OCI-M2 (cell line): ENCODE measurements around the gene CAPNS1.

Experiments
- DNase-seq: peaks from one replicate; lab custom pipeline; 2025; ENCODE audit not compliant: unreplicated experiment; lab: John Stamatoyannopoulos, UW

CAPNS1 gene

DNA sequence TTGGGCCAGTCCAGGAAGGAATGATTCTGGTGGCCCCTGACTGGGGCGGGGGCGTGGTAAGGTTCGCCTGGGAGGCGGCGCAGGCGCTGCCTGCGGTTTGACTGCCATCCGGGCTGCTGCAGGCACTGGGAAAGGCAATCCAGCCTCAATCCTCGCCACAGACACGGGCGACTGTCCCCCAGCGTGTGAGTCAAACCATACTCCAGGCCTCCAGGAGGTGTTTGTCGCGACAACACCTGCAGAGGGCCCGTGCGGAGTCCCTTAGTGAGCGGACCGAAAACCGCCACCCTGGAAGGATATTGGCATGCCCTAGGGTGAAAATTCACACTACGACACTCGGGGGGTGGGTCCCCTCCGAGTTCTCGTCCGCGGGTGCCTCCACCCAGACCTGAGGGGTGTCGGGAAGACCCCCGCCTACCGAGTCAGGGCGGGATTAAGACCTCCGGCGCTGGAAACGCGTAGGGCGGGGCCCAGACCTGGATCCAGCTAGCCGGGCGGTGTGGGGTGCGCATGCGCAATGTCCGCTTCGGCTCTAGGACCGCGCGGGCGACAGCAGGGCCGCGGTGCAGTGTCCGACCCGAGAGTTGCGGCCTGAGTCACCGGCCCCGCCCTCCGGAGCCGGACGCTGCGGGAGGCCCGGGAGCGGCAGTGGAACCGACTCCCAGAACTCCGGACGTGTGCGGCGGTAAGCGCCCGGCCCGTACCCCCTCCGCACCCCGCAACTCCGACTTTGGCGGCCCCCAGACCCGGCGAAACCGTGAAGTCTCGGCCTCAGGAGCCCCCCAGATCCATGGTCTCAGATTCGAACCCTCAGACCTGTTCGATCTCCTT lies at the start of gene CAPNS1:
Gene CAPNS1, plus strand, starts transcription at position 594 of the 831 bp plus-strand sequence. CDS start 946 bp downstream, outside the sequence.
- peak; percentile 99 for DNase-seq

DNA sequence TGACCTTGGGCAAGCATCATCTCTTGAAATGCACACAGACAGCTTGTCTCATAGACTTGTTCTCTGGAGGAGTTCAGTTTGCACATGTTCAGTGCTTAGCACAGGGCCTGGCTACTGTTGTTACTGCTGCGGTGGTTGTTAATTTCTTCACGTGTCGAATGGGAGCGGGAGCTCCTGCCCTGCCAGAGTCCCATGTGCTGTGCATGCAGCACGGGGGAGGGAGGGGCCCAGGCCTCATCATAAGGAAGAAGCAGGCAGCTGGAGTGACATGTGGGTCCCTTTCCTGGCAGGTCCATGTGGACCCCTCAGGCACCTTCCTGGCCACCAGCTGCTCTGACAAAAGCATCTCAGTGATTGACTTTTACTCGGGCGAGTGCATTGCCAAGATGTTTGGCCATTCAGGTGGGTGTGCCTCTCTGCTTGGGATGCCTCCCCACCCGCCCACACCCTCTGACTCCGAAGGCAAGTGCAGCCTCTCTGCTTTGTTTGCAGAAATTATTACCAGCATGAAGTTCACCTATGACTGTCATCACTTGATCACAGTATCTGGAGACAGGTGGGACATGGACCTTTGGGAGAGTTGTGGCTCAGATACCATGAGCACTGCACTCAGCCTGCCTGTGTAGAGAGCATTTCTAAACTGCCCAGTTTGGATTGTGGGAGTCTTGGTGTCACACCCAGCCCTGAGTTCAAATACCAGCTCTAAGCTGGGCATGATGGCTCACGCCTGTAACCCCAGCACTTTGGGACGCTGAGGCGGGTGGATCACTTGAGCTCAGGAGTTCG lies 48.8 kb upstream of the CAPNS1 start:
- no peak for DNase-seq

DNA sequence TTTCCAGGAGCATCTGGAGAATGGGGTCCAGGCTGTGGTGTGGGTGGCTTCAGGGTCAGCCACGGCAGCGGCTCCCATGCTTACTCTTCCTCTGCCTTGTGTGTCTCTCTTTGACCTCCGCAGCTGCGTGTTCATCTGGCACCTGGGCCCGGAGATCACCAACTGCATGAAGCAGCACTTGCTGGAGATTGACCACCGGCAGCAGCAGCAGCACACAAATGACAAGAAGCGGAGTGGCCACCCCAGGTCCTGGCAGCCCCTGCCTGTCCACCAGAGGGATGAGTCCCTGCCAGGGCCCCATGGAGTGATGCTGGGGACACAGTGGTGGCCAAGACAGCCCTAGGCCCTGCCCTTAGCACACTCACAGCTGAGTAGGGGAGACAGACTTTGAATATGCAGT lies 47.3 kb upstream of the CAPNS1 start:
- no peak for DNase-seq

DNA sequence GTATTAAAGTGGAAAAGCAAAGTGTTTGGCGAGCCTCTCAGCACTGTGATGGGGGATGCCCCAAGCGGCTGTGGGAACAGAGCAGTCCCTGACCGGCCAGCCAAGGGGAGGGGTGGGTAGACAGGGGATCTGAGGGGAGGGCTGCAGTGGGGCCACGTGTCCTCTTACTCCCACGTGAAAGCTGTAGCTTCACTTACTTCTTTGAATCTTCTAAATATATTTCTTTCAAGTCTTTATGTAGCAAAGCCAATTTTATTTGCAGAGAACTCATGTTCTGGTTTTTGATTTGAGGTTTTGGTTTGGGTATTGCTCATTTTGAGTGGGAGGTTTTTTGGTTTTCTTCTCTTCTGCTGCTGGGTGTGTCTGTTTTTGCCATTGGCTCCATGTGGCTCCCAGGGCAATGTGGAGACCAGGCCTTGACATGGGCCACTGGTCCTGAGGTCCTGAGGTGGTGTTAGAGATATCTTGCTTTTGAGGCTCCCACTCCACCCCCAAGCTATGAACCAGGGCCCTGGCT lies 46.7 kb upstream of the CAPNS1 start:
- DNase-seq = no peak

GRCh38 chr19:36093687-36094086 lies 46.2 kb upstream of the CAPNS1 start:
- DNase-seq = no peak

DNA sequence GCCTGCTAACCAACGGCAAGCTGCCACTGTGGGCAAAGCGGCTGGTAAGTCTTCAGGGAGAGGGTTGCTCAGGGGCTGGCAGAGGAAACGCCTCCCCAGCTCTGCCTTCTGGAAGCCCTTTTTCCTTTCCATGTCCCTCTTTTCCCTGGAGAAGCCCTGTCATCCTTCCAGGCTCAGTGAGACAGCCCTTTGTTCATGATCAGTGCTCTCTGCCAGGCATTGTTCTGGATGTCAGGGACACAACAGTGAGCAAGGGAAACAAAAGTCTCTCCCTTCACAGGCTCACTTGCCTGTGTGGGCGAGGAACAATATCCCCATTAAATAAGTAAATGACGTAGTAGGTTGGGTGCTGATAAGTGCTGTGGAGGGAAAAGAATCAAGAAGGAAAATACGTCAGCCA lies 42.8 kb upstream of the CAPNS1 start:
- DNase-seq = no peak

DNA sequence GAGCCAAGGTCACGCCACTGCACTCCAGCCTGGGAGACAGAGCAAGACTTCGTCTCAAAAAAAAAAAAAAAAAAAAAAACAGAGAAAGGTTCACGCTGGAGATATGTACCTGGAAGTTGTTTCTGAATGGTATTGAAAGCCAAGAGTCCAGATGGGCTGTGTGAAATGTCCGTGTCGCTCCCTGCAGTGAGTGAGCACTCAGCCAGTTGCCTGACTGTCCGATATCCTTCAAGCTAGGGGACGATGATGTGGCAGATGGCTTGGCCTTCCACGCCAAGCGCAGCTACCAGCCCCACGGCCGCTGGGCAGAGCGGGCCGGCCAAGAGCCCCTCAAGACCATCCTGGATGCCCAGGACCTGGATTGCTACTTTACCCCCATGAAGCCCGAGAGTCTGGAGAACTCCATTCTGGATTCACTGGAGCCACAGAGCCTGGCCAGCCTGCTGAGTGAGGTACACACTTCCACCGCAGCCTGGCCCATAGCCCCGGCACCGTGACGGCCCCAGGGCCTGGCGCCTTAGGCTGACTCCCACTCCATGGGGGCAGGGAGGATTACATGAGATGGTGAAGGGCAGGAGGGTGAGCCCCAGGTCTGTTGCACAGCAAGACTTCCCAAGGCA lies 40.6 kb upstream of the CAPNS1 start:
- no peak for DNase-seq

- DNase-seq = no peak
These were observed 39.4 kb upstream of the CAPNS1 start for GRCh38 chr19:36100476-36100875.

GRCh38 chr19:36101550-36102327 lies 38.1 kb upstream of the CAPNS1 start:
- no peak for DNase-seq

GRCh38 chr19:36103040-36103626 lies 36.7 kb upstream of the CAPNS1 start:
- DNase-seq = no peak

DNA sequence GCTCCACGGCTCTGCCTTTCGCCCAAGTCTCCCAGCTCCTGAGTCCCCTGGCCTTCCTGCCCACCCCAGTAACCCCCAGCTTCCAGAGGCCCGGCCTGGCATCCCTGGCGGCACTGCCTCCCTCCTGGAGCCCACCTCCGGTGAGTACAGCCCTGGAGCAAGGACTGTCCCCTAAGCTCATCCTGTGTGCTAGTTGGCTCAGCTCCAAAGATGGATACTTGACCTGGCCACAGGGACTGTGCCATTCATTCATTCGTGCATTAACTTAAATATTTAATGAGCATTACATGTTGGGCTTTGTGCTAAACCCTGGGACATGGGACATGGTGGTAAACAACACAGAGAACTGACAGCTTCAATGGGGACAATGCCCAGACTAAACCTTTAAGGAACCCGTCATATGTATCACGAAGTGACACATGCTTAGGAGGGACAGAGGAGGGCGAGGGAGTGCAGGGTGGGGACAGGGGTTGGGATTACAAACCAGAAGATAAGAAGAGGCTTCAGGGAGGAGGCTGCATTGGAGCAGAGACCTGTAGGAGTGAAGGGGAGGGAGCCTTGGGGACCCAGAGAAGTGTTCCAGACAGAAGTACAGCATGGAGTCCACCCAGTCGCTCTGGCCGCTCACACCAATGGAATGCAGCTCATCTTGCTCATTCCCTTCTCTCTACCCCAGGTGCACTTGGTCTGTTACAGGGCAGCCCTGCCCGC lies 35.9 kb upstream of the CAPNS1 start:
- peak; percentile 59 for DNase-seq

- DNase-seq = no peak
These were observed 33.4 kb upstream of the CAPNS1 start for GRCh38 chr19:36106441-36106840.

- DNase-seq = no peak
These were observed 32.9 kb upstream of the CAPNS1 start for GRCh38 chr19:36106991-36107390.

DNA sequence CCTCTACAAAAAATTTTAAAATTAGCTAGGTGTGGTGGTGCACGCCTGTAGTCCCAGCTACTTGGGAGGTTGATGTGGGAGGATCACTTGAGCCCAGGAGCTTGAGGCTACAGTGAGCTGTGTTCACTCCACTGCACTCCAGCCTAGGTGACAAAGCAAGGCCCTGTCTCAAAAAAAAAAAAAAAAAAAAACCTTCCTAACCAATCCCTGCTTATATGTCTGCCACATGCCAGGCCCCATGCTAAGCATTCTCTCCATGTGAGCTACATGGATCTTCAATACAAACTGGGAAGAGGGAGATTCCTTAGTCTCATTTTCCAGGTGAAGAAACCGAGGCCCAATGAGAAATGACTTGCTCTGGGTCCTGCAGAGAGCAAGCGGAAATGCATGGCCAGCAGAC lies 31.2 kb upstream of the CAPNS1 start:
- DNase-seq = no peak

- no peak for DNase-seq
These were observed 29.2 kb upstream of the CAPNS1 start, which contains the start of gene OVOL3 for GRCh38 chr19:36110487-36111199. OVOL3 (plus strand) TSS chr19:36111143; CDS start chr19:36111203, 60 bp downstream.

DNA sequence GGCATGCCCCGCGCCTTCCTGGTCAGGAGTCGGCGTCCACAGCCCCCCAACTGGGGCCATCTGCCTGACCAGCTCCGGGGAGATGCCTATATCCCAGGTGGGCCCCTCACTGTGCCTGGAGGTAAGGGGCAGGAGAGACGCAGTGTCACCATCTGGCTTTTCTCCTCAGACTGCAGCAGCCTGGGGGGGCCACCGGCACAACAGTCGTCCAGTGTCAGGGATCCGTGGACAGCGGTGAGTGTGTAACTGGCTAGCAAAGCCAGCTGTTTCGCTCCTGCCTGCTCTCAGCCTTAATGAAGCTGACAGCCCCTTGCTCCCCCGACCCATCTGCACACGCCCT lies 28.7 kb upstream of the CAPNS1 start:
- no peak for DNase-seq

- DNase-seq = no peak
These were observed 27.2 kb upstream of the CAPNS1 start for GRCh38 chr19:36112678-36113077.

- no peak for DNase-seq
These were observed 26.4 kb upstream of the CAPNS1 start for GRCh38 chr19:36113425-36113824.
